Activated T-helper 1 cell treated with Interleukin-2 at 50 U/mL for 16 hours (primary cell): ENCODE measurements around the gene SFI1.
A peak's percentile ranks its signal among the peaks of the same experiment; 100 is the strongest.
"Not testable (repeated sequence)": the region's sequence is repeated elsewhere in the genome, so short reads cannot be mapped to it uniquely, and the experiment has no call there.

Source experiments
- DNase-seq: peaks from one replicate; pipeline ENCODE4 v3.0.0-alpha.2; 2020; ENCODE audit warnings: low read depth

Gene SFI1

DNA sequence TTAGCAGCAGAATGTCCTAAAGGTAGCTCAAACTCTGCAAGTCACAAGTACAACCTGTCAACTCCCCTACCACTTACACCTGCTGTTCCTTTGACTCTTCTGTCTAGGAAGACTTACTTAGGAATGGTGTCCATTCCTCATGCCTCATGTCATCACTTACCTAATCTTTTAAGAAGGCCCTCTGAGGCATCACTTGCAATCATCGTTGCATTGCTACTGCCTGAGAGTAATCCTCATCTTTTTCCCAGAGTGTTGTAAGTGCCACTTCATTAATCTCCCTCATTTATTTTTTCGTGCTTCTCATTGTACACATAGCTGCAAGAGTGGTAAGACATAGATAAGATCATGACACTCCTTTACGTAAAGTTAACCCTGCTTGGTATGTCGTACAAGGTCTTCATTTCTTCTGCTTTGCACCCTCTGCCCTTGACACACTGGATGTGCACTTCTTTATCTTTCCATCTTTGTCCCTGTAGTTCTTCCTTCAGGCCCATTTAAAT lies 54.6 kb downstream of the SFI1 start:
- DNase-seq = no peak

DNA sequence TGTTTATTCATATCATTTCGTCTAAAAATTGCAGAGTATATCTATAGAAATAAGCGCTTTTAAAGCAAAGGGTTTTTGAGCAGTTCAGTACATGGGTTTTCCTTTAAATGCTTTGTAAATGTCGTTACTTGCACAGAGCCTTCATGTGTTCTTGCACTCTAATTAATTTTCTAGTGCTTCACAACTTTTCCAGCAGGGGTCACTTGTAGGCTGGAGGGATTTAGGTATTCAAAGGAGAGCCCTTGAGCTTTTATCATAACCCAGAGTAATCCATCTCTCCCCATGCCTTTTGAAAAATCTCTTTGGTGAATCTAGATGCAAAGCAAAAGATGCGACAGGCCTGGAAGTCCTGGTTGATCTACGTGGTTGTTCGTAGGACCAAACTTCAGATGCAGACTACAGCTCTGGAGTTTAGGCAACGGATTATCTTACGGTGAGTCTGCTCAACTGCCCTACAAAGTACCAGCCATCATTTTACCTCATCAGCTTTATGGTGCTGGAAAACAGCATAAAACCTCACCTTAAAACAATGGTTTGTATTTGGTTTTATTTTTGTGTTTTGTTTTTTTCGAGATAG lies 60.4 kb downstream of the SFI1 start:
- no peak for DNase-seq

DNA sequence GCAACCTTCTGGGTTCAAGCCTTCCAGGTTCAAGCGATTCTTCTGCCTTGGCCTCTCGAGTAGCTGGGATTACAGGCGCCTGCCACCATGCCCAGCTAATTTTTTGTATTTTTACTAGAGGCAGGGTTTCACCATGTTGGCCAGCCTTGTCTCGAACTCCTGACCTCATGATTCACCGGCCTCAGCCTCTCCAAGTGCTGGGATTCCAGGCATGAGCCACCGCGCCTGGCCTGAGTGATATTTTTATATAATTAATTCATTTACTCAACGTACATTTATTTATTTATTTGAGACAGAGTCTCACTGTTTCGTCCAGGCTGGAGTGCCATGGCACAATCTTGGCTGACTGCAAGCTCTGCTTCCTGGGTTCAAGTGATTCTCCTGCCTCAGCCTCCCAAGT lies 62.2 kb downstream of the SFI1 start:
- DNase-seq = not testable (repeated sequence)

DNA sequence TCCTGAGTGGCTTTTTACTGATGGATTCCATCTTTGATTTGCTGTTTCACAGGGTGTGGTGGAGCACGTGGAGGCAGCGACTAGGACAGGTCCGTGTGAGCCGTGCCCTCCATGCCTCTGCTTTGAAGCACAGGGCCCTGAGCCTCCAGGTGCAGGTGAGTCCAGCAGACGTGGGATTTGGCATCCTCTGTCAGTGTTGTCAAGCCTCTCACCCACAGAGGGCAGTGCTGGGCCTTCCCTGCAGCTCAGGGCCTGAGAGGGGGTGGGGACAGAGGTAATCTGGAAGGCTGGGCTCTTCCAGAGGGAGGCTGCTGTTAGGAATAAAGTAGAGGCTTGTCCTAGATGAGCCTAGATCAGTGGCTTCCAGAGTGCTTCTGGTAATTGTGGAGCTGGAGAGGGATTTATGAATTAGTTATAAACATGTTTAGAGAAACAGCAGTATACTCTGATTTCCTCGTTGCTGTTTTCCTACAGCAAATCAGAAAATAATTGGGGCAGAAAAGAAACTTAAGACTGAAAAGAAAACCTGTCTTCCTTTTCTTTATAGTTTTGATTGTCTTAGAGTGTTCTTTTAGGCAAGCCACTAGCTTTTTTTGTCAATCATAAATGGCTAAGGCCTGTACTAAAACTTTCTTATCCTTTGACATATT lies 65.0 kb downstream of the SFI1 start:
- peak; percentile 10 for DNase-seq

DNA sequence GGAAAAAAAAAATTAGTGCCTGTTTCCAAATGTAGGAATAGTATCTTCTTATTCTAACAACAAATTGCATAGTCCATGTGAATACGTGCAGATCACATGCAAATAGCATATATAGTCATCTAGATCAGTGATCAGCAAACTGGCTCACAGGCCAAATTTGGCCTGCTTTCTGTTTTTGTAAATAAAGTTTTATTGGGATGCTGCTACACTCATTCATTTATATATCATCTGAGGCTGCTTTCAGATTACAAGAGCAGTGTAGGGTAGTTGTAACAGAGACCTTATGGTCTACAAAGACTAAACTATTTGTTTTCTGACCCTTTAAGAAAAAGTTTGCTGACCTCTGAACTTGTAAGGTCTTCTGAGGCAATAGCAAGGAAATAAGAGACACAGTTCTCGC lies 65.6 kb downstream of the SFI1 start:
- DNase-seq = no peak

DNA sequence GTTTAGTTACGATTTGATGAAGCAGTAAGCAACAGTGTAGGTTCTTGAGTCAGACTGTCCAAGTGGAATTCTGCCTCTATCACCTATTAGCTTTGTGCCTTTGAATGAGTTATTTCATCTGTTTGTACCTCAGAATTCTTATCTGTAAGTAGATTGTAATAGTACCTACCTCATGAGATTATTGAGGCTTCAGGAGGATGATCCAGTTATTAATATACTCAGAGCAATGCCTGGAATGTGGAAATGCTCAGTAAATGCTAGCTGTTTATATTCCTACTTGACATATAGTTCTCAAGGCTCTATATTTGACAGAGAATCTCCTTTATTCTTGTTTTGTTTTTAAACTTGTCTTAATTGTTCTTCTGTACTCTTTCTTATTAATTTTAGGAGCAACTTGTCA lies 70.1 kb downstream of the SFI1 start:
- no peak for DNase-seq

DNA sequence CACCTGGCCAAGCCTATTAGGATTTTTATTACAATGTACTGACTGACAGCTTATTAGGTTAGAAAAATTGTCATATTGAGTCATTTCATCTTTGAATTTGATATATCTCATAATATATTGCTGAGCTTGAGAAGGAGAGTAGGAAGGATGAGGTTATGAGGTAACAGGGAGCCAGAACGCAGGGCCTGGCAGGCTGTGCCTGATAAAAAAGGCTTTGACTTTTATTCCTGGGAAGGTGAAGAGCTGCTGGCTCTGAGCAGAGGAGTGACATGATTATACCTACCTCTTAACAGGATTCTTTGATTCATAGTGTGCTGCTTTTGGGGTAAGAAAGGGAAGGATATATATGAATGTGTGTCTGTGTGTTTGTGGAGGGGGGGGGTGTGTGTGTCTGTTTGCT lies 70.9 kb downstream of the SFI1 start:
- no peak for DNase-seq

DNA sequence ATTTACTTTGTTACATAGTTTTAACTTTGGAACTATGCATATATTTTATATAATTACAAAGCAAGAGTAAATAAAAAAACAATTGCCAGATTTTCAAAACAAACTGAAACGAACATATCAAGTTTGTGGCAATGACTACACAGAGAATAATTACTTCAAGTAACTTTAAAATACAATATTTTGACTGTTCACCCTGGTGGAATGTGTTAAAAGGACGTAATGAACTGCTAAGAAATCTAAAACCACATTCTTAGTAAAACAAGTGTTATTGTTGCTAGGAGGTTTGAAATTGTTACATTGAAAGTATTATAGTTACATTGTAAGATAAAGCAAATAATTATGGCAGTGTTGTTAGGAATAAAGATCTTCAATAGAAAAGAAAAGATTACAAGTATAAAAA lies 71.4 kb downstream of the SFI1 start:
- no peak for DNase-seq

DNA sequence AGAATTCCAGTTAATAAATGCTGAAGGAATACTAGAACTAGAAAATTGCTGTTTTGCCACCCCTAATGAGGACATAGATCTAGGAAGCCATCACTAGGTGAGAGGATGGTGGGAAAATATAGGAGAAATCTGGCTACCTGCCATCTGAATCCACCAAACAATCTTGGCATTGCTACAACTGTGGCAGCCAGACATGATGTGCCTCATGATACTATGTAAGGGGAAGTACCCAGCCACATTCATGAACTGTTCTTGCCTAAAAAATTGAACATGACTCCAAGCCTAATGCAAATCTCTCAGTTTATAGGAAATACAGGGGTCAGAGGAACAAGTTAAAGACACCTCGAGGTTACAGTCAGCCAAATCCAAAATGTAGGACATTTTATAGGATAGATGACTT lies 72.8 kb downstream of the SFI1 start:
- no peak for DNase-seq

DNA sequence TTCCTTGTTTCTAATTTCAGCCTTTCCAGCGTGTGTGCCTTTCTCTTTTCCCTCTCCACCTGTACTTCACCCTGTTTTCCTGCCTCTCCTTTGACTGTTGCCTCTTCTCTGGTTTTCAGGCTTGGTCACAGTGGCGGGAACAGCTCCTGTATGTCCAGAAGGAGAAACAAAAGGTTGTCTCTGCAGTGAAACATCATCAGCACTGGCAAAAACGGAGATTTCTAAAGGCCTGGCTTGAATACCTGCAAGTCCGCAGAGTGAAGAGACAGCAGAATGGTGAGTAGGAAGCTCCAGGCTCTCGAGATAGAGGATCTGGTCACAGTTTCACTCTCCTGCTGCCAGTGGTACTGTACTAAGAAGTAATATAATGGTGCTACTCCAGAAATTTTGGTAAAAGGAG lies 76.6 kb downstream of the SFI1 start:
- DNase-seq = no peak

DNA sequence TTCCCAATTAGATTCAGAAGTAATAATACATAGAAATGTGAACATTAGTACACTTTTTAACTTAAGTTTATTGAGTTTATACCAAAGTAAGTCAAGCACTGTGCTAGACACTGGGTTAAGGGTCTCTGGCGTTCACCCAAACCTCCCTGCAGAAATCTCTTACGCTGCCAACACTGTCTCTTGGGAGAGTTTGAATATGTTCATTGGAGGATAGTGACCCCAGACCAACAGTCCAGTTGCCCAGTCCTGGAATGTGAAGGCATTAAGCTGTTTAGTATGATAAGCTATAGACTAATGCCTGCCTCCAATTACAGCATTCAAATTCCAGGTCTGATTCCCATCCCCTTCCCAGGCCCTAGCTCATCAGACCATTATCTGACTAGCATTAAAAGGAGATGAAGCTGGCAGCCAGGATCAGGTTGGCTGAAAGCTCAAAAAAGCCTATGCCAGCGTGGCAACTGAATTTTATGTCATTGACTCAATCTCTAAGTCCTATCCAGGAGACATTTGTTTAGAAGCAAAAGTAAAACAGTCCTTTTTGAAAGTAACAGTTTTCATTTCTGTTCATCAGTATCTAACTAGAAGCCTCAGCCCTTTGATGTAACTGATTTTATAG lies 77.8 kb downstream of the SFI1 start:
- DNase-seq = no peak

DNA sequence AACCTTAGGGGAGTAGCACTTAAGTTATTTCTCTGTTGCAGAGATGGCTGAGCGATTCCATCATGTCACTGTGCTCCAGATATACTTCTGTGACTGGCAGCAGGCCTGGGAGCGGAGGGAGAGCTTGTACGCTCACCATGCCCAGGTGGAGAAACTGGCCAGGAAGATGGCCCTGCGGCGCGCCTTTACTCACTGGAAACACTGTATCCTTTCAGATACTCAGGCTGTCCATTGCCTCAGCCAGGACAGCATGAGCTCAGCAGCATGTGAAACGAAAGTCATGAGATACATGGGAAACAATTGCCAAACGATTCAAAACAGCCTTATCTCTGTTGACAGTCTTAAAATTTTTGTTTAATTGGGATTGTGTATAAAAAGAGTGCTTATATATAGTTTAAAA lies 78.9 kb downstream of the SFI1 start:
- no peak for DNase-seq

DNA sequence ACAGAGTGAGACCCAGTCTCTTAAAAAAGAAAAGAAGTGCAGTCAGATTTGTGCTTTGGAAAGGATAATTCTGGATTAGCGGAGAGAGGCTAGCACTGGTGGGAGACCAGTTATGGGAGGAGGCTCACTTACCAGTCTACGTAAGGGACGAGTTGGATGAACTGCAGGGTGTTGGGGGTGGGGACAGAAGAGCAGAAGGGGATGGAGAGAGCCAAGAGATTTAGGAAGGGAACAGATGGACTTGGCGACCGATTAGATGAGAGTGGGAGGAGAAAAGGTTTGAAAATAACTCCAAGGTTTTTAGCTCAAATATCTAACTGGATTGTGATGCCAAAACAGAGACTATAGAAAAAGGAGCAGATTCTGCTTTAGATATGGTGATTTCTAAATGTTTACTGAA lies 81.4 kb downstream of the SFI1 start:
- DNase-seq = no peak

DNA sequence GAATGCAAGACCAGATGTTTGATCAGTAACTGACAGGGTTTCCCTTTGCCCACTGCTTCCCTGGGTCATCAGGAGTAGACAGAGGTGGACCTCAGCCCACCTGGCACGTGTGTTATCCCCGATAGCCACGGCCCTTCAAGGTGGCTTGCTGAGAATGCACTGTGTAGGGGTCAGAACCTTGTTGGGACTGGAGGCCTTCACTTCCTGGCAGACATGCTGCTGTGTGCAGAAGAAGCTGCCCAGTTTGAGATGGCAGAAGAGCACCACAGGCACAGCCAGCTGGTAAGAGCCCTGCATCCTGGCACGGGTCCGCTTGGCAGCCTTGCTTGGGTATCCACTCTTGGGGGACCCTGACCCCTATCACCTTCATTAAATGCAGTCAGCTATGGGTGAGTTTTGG lies 81.8 kb downstream of the SFI1 start:
- DNase-seq = no peak

DNA sequence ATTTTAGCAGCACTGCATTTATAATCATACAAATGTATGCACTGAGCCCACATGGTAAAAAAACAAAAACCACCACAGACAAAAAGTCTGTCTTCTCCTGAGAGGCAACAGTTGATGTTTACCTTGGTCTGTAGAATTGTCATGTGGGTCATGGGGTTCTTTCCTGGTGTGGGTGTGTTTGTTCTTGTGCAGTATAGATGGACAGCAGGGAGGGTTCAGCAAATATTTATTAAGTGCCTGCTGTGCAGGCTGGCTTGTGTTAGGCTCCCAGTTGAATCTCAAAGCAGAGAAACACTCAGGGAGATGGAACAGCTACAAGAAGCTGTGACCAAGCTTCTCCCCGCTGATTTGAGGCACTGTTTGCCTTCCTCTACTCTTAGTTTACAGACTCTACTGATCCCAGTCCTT lies 83.5 kb downstream of the SFI1 start:
- no peak for DNase-seq

DNA sequence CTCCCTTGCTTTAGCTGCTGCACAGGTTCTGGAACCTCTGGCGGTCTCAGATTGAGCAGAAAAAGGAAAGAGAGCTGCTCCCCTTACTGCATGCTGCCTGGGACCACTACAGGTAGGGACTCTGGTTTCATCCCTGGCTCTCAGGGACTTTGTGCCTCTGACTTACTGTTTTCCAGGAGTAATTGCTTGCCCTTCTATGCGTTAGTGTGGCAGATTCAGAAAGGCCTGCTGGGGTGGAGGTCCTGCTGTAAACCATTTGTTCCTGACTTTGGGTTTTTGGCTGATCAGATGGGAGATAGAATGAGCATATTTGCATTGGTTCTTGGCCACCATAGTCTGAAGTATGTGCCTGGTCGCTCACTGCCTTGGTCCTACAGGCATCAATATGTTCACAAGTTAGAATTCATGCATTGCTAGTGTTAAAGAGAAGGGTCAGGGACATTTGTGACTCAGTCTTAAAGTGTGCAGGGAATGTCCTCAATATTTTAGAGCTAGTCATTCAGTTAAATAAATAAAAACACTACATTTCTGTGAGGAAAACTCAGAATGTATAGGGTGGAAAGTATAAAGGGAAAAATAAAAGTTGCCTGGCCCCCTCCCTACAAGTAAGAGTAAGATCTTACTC lies 87.6 kb downstream of the SFI1 start:
- no peak for DNase-seq

DNA sequence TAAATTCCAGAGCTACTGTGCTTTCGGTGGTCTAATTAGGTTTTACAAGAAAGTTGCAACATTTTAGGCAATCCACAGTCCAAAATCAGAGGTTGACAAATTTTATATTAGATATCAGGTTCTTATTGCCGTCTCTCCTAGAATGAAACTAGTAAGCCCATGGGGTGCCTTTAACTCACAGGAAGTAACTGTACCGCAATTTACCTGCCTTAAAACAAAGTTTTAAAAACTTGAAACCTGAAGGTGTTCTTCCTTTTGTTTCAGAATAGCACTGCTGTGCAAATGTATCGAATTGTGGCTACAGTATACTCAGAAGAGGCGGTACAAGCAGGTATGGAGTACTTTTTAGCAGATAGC lies 88.4 kb downstream of the SFI1 start:
- DNase-seq = no peak

DNA sequence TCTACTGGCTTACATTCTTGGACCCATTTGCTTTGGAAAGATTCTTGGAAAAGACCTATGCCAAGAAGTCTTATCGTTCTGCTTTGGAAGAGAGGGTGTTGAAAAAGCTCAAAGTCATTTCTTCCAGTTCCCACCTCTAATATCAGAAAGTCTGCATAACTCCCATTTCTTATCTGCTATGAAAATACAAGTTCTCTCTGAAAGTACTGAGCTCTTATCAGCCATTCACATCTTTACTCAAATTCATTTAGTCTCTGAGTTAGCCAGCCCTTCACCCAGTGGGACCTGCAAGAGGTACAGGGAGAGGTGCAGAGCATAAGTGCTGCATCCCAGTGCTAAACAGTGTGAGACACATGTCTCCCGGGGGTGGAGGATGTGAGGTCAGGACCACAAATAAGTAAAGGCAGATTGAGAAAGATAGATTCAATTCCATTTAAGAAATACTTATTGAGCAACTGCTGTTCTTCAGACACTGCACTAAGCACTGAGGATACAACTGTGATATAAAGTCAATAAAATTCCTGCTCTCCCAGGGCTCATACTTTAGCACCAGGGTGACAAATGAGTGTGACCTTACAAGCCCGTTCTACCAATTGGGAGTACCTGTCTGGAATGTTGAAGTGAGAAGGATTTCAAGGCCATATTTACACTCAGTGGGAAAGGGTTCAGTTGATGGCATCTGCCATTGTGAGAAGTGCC lies 89.0 kb downstream of the SFI1 start:
- DNase-seq = no peak

DNA sequence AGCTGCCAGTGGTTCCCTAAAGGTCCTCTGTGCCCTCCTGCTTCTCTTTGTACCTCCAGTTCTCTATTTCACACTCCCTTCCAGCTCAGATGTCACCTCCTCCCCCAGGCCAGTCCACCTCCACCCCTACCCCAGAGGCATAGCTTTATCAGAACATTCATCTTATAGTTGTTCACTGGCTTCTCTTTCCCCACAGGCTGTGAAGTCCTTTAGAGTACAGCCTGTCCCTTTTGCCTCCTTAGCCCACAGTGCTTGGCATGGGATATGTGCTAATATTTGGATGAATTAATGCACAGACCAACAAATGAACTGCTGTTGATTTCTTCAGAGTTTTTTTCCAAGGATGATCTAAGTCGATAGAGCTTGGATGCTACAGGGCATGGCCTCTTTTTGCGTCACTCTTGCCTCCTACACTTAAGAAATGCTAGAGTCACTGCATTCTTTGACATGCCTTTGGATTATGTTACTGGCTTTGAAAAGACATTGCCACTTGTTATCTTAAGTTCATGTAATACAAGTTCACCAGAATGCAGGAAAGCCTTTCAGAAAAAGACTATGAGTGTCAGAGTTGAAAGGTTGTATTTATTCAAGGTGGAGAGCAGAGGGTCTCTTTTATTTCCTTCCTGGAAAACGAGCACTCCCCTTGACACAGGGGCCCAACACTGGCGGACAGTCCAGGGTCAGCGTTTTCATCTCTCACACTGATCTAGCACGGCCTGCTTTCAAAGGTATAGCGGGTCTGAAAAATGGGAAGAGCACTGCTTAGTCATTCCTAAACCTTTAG lies 90.0 kb downstream of the SFI1 start:
- DNase-seq = no peak

DNA sequence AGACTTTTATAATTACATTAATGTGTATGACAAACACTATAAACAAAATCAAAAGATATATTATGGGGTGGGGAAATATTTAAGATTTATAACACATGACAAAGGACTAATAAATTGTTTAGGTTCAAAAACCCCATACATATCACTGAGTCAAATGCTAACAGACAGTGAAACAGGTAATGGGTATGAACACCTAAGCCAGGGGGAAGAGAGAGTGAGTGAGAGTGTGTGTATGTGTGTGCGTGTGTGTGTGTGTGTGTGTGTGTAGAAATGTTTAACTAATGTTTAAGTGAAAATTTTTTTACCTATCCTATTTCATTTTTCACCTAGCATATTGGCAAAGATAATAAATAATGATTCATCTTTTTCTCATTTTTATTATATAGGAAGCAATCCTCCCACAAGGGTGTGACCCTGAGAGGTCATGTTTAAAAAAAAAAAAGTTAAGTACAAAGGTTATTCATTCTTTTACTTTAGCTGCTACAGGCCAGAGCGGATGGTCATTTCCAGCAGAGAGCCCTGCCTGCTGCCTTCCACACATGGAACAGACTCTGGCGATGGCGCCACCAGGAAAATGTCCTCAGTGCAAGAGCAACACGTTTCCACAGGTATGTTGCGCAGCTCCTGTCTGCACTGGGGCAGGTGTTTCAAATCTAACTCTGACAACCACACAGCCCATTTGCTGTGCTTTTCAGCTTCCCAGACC lies 92.8 kb downstream of the SFI1 start:
- no peak for DNase-seq

DNA sequence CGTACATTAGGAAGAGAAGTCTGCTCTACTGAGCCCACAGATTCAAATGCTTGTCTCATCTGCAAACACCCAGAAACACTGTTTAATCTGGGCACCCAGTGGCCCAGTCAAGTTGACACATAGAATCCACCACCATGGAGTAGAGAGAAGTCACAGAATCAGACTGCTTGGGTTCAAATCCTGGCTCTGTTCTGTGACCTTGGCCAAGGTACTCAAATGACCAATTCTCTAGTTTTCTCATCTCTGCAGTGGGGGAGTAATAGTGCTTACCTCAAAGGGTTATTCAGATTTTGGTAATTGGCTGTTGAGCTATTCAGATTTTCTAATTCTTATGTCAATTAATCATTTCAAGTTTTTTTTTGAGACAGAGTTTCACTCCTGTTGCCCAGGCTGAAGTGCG lies 93.8 kb downstream of the SFI1 start:
- not testable (repeated sequence) for DNase-seq
